HG03469 (cell line): ENCODE data around the gene FBXL7.

Source experiments
- ATAC-seq: cut with Tn5 transposase; IDR thresholded peaks from one replicate; pipeline ENCODE4 v1.9.1; 2021; ENCODE audit warnings: mild to moderate bottlenecking, moderate library complexity, moderate number of reproducible peaks; ENCODE audit not compliant: unreplicated experiment

Gene FBXL7

DNA sequence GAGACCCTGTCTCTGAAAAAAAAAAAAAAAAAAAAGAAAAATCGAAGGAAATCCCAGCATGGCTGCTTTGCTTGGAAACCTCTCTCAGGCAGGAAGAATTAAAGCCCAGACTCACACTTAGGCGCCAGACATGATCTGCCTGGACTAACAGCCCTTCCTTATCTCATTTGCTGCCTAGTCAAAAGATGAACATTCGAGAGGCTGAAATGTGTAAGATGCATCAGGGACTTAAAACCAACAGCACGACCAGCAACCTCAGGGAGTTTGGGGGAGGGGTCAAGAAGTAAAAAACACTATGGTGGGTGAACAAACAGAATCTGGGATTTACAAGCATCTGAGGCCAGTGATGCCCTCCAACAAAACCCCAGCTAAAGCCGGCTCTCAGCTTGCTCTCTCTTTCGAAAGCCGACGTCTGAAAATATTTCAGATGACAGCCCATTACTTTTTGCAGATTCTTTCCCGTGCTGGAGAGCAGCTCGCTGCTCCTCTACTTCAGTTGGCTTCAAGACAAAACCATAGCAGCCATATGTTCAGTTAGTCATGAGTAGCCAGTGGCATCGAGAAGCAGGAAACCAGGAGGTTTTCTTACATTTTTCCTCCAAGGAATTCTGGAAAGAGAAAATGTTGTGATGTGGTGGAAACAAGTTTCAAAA, 429.8 kb downstream of the FBXL7 start:
- no peak for ATAC-seq

DNA sequence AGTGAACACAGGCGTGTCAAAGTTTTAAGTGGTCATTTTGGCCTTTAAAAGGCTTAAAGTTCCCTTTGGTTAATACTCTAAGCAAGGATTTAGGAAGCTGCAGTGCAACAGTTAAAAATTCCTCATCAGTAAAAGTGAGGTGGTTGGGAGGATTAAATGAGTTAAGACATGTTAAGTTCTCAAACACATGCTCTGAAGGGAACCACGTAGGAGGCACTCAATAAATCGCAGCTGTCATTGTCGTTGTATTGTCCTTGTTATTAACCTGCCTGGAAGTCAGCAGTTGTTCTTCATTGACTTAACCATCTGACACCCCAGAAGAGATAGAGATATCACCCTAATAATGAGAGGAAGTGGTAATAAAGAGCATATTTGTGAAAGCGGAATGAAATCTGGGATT, 432.1 kb downstream of the FBXL7 start:
- no peak for ATAC-seq

GRCh38 chr5:15933259-15934207, 433.6 kb downstream of the FBXL7 start:
- no peak for ATAC-seq

DNA sequence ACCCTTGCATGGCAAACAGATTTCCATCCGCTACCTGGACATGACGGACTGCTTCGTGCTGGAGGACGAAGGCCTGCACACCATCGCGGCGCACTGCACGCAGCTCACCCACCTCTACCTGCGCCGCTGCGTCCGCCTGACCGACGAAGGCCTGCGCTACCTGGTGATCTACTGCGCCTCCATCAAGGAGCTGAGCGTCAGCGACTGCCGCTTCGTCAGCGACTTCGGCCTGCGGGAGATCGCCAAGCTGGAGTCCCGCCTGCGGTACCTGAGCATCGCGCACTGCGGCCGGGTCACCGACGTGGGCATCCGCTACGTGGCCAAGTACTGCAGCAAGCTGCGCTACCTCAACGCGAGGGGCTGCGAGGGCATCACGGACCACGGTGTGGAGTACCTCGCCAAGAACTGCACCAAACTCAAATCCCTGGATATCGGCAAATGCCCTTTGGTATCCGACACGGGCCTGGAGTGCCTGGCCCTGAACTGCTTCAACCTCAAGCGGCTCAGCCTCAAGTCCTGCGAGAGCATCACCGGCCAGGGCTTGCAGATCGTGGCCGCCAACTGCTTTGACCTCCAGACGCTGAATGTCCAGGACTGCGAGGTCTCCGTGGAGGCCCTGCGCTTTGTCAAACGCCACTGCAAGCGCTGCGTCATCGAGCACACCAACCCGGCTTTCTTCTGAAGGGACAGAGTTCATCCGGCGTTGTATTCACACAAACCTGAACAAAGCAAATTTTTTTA, 436.7 kb downstream of the FBXL7 start:
- ATAC-seq, result no peak

DNA sequence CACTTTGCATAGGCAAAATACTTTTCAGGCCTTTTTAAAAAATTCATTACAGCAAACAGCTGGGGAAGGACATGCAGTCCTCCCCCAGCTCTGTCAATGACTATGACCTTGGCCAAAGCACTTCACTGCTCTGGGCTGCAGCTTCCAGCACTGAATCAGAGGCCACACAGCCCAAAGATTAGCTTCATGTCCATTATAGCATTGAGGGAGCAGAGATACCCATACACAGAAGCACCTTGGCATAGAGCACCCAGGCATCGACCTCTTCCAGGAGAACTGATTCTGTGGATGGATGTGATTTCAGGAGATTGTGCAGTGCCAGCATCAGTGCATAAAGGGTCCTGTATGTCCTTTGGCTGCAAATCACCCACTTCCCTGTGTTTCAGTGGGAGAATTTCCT, 437.7 kb downstream of the FBXL7 start:
- no peak for ATAC-seq

DNA sequence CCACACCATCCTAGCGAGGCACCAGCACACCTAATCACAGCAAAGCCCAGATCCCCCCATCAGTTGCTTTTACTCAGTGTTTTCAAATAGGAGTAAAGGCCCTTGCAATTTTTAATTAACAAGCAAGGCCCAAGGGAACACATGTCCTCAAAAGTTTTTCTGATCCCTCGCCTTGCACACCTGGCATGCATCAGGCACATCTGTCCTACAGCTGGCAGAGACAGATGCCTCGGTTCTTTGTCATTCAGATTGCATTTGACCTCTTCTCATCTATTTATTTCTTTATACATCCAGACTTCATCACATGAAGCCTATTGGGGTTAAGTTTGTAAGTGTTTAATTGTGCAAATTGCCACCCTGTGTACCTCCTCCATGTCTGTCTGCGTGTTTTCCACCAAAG, 438.2 kb downstream of the FBXL7 start:
- no peak for ATAC-seq

GRCh38 chr5:15938961-15939360, 439.0 kb downstream of the FBXL7 start:
- no peak for ATAC-seq

DNA sequence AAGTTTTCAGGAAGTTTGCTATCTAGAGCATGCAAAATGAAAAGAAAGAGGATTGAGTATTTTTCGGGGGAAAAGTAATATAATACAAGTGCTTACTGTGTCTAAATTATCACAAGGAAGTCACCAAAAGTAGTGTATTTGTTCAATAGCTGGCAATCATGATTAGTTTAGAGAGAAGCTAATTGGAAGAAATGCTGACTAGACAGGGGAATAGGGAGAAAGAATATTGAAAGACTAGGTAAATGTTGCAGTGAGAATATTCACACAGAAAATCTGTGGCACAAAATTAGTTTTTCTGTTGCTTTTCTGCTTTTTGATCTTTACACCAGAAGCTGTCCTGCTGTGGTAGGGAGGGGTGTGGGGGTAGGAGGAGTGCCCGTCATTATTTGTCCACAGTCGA, 440.9 kb downstream of the FBXL7 start:
- ATAC-seq, result no peak

- ATAC-seq, result no peak
Measured at GRCh38 chr5:15943487-15943886, 443.5 kb downstream of the FBXL7 start.

DNA sequence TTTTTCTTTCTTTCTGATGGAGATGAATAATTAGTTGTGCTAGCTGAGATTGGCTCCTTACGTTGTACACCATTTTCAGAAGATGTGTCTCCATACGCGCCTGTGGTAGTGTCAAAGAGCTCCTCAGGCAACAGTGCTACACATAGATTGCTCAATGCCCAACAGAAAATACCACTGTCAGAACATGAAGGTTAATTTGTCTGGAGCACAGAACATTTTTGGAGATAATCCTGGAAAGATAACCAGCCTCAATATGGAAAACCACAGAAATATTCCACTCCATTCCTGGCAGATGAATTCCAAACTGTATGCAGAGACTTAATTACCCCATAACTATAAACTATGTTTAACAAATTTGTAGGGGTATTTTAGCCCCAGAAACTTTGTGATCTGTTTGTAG, 446.0 kb downstream of the FBXL7 start:
- ATAC-seq, result no peak

- no peak for ATAC-seq
Measured at GRCh38 chr5:15948190-15948589, 448.2 kb downstream of the FBXL7 start.

DNA sequence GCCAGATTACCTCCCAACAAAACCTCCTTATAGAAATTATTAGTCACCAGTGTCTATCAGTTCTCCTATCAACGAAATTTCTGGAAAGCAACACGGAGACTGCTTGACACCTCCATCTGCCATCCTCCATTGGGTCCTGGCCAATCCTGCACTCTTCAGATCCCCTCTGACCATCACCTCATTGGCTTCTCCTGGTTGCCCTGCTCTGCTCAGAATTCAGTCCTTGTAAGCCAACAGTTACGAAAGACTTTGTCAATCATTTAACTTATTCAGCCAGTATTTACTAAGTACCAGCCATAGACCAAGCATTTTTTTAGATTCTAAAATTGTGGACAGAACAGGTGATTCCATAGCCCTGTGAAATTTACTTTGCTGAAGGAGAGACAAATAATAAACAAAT, 451.1 kb downstream of the FBXL7 start:
- no peak for ATAC-seq

- ATAC-seq, result no peak
Measured at GRCh38 chr5:15951550-15951949, 451.6 kb downstream of the FBXL7 start.

DNA sequence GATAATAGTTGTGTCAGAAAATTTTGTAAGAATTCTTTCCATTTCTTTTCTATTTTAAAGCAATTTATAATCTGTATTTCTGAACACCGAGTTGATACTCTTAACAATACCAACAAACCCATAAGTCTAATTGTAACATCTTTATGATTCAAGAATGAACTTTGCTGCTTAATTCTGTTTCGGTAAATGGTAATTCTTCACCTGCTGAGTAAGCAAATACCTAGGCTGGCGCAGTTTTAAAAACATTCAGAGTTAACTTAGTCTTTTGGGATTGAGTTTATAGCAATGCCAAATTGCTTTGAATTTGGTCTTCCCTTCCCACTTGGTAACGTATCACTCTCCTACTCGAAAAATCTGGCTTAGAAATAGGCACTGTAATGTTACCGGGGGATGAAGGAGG, 456.6 kb downstream of the FBXL7 start:
- ATAC-seq, result no peak

GRCh38 chr5:15957124-15957523, 457.1 kb downstream of the FBXL7 start:
- no peak for ATAC-seq

- ATAC-seq, result no peak
Measured at GRCh38 chr5:15959370-15960164, 459.6 kb downstream of the FBXL7 start.

DNA sequence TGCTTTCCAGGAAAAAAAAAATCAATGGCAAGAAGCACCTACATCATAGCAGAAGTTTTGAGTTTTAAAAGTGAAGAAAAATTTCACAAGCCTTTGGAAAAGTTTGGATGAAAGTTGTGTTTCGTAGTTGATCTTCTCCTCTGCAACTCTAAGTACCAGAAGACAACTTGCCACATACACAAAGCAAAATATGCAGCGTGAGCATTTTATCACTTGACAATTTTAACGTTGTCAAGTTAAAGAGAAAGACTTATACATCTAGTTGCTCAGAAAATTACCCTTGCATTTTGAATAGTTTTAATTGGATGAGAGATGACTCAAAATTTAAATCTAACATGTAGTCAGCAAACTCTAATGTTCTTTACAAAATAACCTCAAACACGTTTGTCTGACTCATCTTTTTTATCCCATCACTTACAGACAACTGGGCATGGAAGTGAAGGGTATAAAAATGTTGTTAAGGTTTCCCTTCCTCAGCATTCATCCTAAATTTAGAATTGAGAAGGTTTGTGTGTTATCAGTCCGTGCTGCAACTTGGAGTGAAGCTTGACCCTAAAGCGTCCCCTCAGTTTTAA, 466.2 kb downstream of the FBXL7 start:
- ATAC-seq, result no peak

GRCh38 chr5:15966651-15967050, 466.7 kb downstream of the FBXL7 start:
- no peak for ATAC-seq

DNA sequence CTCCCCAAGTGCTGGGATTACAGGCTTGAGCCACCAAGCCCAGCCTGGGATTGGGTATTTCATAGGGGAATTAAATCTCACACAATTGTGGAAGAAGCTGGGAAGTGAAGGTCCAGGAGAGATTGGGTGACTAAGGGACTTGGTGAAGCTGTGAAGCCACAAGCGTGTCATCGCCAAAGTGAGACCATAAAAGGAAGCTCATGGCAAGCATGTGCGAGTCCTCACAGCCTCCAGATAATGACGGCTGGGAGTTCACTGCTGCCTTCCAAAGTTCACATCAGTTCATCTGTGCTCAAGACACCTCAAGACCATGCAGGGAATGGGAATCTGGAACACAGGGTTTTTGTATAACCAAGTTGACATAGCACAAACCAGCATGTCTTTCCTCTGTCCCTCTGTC, 469.0 kb downstream of the FBXL7 start:
- ATAC-seq, result no peak

DNA sequence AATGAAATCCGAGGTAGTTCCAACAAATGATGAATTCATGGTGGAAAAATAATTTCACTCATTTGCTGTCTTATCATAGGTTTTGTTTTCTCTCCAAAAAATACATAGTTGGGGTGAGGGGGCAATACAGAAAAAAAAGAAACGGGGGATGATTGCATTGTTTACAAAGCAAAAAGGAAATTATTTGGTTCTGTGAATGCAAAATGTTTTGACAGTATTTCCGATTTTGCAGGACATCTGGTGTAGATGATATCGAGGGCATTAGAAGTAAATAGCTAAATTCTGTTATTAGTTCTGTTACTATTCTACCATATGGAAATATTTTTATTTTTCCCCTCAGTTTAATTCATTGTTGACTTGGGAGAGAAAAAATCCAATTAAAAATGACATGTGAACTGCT, 477.9 kb downstream of the FBXL7 start:
- ATAC-seq, result no peak
